ENCODE measurements around the gene ARHGEF19. TPM values are rescaled to one million over a fixed set of nuclear protein-coding genes. Genes with fewer than 3 reads are reported as not detected.

The ARHGEF19 gene
- total RNA-seq, 1 donor from 2014 or later = 5.7 TPM

GRCh38 chr1:16156848-16157495 lies 55.5 kb downstream of the ARHGEF19 start:
- Histone ChIP-seq H3K27ac (ENCODE audit: low read depth, low read length) (peak overlapping the region; percentile 70), H3K79me2 (ENCODE audit: insufficient read depth, low read length) (peaks cover 48% of the 10 kb centered on the region), H4K20me1 (ENCODE audit: insufficient read depth, low read length) (peaks cover 19% of the 10 kb centered on the region), H2AFZ (ENCODE audit: low read depth, low read length) (peak overlapping the region; percentile 29), H3K4me3 (ENCODE audit: insufficient read depth, low read depth, low read length) (peak overlapping the region; percentile 91), H3K9me3 (ENCODE audit: insufficient read depth, low read depth, low read length) (no peaks in the 10 kb centered on the region), H3K27me3 (ENCODE audit: insufficient read depth, low read length) (no peaks in the 10 kb centered on the region), H3K9ac (ENCODE audit: low read length) (peak overlapping the region; percentile 88), H3K4me2 (ENCODE audit: low read length) (peak overlapping the region; percentile 99), H3K4me1 (ENCODE audit: insufficient read depth, low read length) (peaks cover 40% of the 10 kb centered on the region), H3K36me3 (ENCODE audit: insufficient read depth, low read length) (no peaks in the 10 kb centered on the region)
- Mint-ChIP-seq H3K9me3 (ENCODE audit: unreplicated experiment) (no peaks in the 10 kb centered on the region), H3K4me3 (ENCODE audit: unreplicated experiment) (peak overlapping the region; percentile 95), H3K27me3 (ENCODE audit: low read depth, unreplicated experiment) (peaks cover under 1% of the 10 kb centered on the region), H3K4me1 (ENCODE audit: low read depth, unreplicated experiment) (peaks cover 25% of the 10 kb centered on the region), H3K27ac (ENCODE audit: unreplicated experiment) (peak overlapping the region; percentile 29), H3K36me3 (ENCODE audit: low read depth, unreplicated experiment) (peaks cover 3% of the 10 kb centered on the region)
- TF ChIP-seq CTCF (IDR thresholded peaks at IDR 0.05; ENCODE audit: insufficient read depth, low read depth, low read length) = no peak
- no peak for FAIRE-seq
- DNase-seq (ENCODE audit: low read depth) = peak; percentile 70

GRCh38 chr1:16155537-16156410 lies 56.7 kb downstream of the ARHGEF19 start, which contains the start of gene EPHA2:
Gene EPHA2, minus strand, starts transcription at chr1:16156069. Its CDS starts 137 bp downstream, at chr1:16155932.
- peaks cover 1% of the 10 kb centered on the region for H3K36me3 ChIP-seq (ENCODE audit: insufficient read depth, low read length)
- peak within 1 kb of the TSS; percentile 29 for H2AFZ ChIP-seq (ENCODE audit: low read depth, low read length)
- H4K20me1 ChIP-seq (ENCODE audit: insufficient read depth, low read length) = peaks cover 27% of the 10 kb centered on the region
- H3K9me3 ChIP-seq (ENCODE audit: insufficient read depth, low read depth, low read length) = no peaks in the 10 kb centered on the region
- DNase-seq (ENCODE audit: low read depth) (peak; percentile 86), FAIRE-seq (no peak)
- Mint-ChIP-seq H3K4me1 (ENCODE audit: low read depth, unreplicated experiment) (peaks cover 36% of the 10 kb centered on the region), H3K27me3 (ENCODE audit: low read depth, unreplicated experiment) (no peaks in the 10 kb centered on the region), H3K27ac (ENCODE audit: unreplicated experiment) (peak within 1 kb of the TSS; percentile 92), H3K9me3 (ENCODE audit: unreplicated experiment) (no peaks in the 10 kb centered on the region), H3K36me3 (ENCODE audit: low read depth, unreplicated experiment) (no peaks in the 10 kb centered on the region), H3K4me3 (ENCODE audit: unreplicated experiment) (peak within 1 kb of the TSS; percentile 95)
- peak within 1 kb of the TSS; percentile 99 for H3K4me2 ChIP-seq (ENCODE audit: low read length)
- peaks cover 60% of the 10 kb centered on the region for H3K79me2 ChIP-seq (ENCODE audit: insufficient read depth, low read length)
- H3K27ac ChIP-seq (ENCODE audit: low read depth, low read length) = peak within 1 kb of the TSS; percentile 70
- no peaks in the 10 kb centered on the region for H3K27me3 ChIP-seq (ENCODE audit: insufficient read depth, low read length)
- H3K4me1 ChIP-seq (ENCODE audit: insufficient read depth, low read length) = peaks cover 45% of the 10 kb centered on the region
- peak within 1 kb of the TSS; percentile 88 for H3K9ac ChIP-seq (ENCODE audit: low read length)
- H3K4me3 ChIP-seq (ENCODE audit: insufficient read depth, low read depth, low read length) = peak within 1 kb of the TSS; percentile 91
- TF ChIP-seq CTCF (IDR thresholded peaks at IDR 0.05; ENCODE audit: insufficient read depth, low read depth, low read length) (no peak), EZH2 (IDR thresholded peaks at IDR 0.05; ENCODE audit: insufficient read depth, low read length) (no peak)
